NCI-H1092 (cell line): ENCODE data around the gene C1orf21.

Experiments used
- DNase-seq: peaks from one replicate; lab custom pipeline; 2025; lab: John Stamatoyannopoulos, UW

The C1orf21 gene

DNA sequence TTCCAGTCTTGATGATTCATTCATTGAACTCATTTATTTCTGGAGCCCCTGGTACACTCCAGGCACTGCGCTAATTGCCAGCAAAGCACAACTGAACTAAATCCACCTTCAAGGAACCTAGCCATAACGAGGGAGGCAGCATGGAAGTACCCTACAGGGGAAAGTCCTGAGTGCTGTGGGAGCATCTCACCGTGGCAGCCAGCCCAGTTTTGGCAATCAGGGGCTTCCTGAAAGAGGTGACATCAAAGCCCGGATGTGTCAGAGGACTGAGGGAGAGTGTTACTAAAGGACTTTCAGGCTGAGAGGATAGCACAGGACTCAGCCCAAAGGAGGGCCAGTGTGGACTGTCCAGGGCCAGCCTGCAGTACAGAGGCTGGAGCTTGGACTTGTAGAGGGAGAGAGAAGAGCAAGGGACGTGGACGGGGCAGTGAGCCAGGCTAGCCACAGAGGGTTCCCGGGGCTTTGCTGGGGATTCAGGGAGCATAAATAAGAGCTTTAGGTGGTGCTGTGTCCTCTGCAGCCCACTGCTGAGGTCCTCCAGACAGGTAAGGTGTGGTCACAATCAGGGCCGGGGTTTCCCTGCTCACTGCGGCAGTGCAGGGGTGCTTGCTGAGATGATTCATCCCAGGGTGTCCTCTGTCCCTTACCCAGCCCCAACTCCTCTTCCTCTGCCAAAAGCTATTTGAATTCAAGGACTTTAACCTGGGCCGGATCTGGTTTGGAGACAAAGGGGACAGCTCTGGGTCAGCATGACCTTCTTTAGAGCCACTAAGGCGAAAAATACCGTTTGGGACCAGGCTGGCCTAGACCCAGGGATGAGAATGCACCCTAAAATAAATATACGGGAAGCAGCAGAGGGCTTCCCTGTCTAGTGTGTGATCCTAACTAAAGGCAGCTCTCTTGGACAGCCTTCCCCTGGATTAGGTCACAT is 239.5 kb downstream of the C1orf21 start:
- no peak for DNase-seq

DNA sequence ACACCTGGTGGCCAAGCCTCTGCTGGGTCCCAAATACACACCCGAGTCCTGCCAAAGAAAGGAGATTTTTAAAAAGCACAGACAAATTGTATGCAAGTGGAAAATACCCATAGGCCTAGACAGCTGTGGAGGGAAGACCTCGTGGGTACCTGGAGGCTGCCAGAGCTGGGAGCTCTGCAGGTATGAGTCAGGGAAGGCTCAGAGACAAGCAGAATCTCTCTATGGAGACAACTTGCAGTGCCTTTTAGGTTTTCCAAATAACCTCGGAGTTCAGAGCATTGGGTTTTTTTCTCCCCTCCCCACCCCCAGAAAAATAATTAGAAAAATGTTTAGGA is 240.1 kb downstream of the C1orf21 start:
- DNase-seq, result no peak

DNA sequence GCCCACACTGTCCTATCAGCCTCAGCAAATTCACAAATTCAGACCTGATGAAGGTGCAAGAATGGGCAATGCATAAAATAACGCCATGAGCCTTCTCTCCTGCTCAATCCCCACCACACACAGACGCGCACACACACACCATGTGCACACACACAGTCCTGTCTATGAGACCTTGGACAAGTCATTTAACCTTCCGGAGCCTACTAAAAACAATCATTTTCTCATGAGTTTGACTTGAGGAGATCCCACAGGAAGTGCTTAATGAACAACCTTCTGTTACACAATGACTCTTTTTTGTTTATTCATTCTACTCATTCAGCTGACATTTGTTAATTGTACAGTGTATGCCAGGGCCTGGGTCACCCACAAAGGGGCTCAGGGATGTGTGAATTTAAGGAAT is 242.4 kb downstream of the C1orf21 start:
- DNase-seq, result no peak

- DNase-seq, result no peak
Observed at GRCh38 chr1:184630679-184631060, 243.8 kb downstream of the C1orf21 start.

GRCh38 chr1:184632415-184633175 is 245.8 kb downstream of the C1orf21 start:
- DNase-seq, result no peak

DNA sequence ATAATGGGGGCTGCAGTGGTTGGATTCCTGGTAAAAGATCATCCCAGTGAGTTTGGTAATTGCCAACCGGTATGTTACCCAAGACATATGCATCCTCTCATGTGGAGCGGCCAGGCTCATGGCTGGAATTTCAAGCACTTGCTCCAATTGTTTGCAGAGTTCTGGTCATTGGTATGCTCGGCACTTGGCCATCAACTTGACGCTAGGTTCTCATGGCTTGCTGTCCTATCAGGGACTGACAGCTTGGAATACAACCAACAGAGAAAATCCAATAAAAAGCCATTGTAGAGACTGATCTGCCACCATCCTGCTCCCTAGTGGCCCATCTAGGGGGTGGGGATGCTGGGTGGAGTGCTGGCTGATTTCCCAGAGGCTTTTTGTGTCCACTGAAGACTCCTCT is 247.0 kb downstream of the C1orf21 start:
- no peak for DNase-seq

DNA sequence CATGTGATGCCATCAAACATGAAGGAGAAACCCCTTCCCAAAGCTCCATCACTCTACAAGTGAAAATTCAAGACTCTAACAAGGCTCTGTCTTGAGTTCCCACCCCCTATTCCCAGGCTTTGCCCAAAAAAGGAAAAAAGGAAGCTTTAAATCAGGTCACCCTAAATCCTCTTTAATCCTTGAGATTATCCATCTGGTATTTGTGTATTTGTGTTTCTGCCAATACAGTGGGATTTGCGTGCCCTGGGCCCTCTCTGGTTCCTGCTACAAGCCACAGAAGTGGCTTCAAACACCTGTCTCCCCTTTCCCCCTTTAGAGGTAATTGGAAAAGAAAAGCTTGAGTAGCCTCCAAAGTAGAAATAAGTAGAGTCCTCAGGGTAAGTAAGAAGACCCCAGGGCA is 247.5 kb downstream of the C1orf21 start:
- no peak for DNase-seq

- no peak for DNase-seq
Observed at GRCh38 chr1:184635347-184635979, 248.6 kb downstream of the C1orf21 start.

GRCh38 chr1:184635980-184636431 is 249.2 kb downstream of the C1orf21 start:
- DNase-seq, result no peak

DNA sequence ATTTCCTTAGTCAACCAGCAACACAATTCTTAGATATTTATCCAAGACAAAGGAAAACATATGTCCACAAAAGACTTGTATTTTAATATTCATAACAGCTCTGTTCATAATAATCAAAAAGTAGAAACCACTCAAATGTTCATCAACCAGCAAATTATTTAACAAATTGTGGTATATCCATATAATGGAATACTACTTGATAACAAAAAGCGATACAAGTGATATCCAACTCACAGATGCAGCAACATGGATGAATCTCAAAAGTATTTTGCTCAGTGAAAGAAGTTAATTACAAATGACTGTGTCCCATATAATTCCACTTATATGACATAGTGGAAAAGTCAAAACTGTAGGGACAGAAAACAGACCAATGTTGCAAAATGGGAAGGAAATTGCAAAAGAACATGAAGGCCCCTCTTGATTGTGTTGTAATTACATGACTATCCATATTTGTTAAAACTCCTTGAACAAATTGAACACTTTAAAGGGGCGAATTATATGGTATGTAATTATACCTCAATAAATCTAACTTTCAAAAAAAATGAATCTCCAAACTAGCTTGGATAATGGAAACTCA is 250.9 kb downstream of the C1orf21 start:
- DNase-seq, result no peak

DNA sequence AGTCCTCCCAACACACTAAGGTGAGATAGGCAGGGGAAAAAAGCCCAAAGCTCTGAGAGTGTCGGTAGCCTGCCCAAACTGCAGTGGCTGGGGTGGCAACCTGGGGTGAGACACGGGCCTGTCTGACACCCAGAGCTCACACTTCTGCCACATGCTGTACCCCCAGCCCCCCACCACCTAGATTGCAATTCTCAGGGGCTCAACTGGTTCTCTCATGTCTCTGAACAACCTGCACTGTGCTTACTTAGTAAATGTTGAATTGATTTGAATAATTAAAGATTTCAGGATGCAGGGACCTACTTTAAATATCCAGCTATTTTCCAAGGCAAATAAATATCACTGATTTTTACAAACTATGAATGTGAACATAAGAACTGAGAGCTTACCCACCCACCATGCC is 252.4 kb downstream of the C1orf21 start:
- DNase-seq, result no peak

- no peak for DNase-seq
Observed at GRCh38 chr1:184640505-184640904, 253.7 kb downstream of the C1orf21 start.

DNA sequence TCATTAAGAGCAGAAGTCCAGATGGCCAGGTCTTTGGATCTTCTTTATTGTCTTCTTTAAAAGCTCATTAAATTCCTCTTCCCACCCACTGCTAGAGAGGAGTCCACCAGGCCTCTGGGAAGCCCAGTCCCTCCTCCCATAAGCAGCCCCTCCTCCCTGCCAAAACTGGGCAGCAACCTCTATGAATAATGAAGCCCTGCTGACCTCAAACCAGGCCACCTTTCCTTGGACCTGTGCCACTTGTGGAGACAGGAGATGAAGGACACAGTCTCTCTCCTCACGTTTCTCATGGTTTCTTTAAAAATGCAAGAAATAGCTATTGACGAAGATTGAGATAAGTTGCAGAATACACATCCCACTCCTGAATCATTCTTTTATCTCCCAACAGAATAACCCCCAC is 255.1 kb downstream of the C1orf21 start:
- no peak for DNase-seq

DNA sequence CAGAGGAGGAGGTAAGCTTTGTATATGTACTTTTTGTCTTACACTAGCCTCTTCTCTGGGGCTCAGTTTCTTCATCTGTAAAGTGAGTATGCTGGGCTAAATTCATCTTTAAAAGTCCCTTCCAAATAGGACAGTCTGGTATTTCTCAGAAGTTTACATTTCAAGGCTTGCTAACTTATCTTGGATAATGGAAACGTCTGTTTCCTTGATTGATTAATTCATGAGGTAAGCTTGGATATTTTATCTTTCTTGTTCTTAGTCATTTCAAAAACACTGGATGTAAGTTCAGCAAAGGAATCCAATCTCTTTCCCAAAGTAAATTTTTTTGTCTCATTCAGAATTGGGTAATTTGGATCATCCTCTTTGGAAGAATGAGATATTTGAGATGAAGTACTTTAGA is 256.8 kb downstream of the C1orf21 start:
- DNase-seq, result no peak

- DNase-seq, result no peak
Observed at GRCh38 chr1:184644771-184645170, 257.9 kb downstream of the C1orf21 start.

DNA sequence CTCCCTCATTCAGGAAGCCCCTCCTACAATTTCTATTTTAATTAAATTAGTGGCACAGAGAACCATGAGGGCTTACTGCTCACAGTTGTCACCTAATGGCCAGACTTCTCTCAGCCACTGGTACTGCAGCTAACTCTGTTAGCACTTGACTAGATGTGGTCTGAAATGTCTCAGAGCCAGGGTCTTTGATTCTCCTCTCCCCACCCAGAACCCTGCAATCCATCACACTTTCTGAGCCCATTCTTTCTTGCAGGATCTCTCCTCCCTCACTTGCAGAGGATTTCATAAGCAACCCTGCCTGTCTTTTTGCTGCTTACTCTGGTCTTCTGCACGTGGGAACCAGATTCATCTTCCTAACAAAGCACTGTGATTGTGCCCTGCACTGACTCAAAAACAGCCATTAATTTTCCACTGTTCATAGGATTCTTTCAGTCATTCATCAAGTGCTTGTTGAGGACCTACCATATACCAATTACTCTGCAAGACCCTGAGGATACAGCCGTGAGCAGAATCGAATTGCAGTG is 259.4 kb downstream of the C1orf21 start:
- no peak for DNase-seq

- no peak for DNase-seq
Observed at GRCh38 chr1:184646824-184647223, 260.0 kb downstream of the C1orf21 start.

DNA sequence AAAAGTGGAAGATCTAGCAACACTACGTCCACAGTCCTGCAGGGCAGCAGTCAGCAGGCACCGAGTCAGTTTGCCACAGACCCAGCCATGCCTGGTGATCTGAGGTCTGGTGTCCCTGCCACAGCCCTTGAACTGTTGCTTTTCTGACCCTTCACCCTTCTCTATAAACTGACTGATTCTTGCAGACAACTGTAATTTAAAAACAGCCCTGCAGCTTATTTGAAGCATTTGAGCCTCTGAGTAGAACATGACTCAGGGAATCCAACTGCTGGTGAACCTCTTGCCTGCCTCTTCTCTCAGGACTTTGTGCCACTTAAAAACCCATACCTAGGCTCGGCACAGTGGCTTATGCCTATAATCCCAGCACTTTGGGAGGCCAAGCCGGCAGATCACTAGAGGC is 260.6 kb downstream of the C1orf21 start:
- DNase-seq, result no peak

DNA sequence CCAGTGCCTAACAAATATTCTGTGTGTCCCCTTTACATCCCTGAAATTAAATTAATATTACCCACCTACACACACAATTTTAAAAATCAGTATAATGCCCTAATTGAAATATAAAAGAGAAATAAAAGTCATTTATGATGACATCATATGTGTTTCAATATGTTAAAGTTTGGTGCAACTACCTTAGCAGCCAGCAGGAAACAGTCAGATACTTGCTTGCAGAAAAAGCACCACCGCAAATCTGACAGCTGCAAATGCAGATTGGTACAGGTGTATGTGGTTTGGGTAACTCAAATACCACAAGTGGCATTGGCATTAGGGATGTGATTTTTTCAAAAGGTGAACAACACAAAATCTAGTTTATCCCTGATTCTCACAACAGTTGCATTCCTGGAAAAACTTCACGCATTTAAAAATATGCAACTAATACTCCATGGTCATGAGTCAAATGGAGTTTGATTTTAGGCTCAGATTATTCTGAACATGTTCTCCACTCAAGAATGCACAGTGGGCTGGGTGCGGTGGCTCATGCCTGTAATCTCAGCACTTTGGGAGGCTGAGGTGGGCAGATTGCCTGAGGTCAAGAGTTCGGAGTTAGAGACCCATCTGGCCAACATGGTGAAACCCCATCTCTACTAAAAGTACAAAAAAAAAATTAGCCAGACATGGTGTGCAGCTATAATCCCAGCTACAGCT is 261.5 kb downstream of the C1orf21 start:
- DNase-seq, result no peak

DNA sequence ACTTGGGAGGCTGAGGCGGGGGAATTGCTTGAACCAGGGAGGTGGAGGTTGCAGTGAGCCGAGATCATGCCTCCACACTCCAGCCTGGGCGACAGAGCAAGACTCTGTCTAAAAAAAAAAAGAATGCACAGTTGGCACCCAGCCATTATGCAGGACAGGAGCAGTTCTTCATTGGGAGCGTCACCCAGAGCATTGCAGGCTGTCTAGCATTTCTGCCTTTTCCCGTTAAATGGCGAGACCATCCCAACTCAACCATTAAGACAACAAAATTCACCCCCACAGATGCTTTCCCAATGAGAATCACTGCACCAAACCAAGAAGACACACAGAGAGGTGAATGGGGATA is 262.0 kb downstream of the C1orf21 start:
- no peak for DNase-seq

GRCh38 chr1:184649451-184649888 is 262.6 kb downstream of the C1orf21 start:
- DNase-seq, result no peak
